Fibroblast of pulmonary artery (primary cell): ENCODE measurements around the gene ZBED1.
"Not testable (repeated sequence)": the region's sequence is repeated elsewhere in the genome, so short reads cannot be mapped to it uniquely, and the experiment has no call there.

Source experiments
- DNase-seq: peaks from one replicate; pipeline ENCODE4 v3.0.0-alpha.2; 2010; ENCODE audit warnings: low read depth
- H3K4me3 ChIP-seq: replicated peaks from 2 replicates; pipeline ENCODE4 v1.5.1; 2011; ENCODE audit warnings: low read depth, mild to moderate bottlenecking, control low read depth, low read length, moderate library complexity
- CTCF ChIP-seq: IDR thresholded peaks from 2 replicates; pipeline ENCODE4 v1.5.1; 2011; ENCODE audit warnings: mild to moderate bottlenecking, control low read depth, low read length, inconsistent platforms; ENCODE audit errors: missing control alignments

ZBED1 gene

GRCh38 chrX:2507904-2508627, 7.3 kb upstream of the ZBED1 start:
- TF ChIP-seq CTCF, result no peak
- no peak for DNase-seq
- no peak overlapping the region for H3K4me3 ChIP-seq

- H3K4me3 ChIP-seq, result no peak overlapping the region
- no peak for TF ChIP-seq CTCF
- no peak for DNase-seq
Measured at GRCh38 chrX:2507196-2507595, 6.4 kb upstream of the ZBED1 start.

GRCh38 chrX:2505341-2505740, 4.6 kb upstream of the ZBED1 start:
- not testable (repeated sequence) for H3K4me3 ChIP-seq, DNase-seq

DNA sequence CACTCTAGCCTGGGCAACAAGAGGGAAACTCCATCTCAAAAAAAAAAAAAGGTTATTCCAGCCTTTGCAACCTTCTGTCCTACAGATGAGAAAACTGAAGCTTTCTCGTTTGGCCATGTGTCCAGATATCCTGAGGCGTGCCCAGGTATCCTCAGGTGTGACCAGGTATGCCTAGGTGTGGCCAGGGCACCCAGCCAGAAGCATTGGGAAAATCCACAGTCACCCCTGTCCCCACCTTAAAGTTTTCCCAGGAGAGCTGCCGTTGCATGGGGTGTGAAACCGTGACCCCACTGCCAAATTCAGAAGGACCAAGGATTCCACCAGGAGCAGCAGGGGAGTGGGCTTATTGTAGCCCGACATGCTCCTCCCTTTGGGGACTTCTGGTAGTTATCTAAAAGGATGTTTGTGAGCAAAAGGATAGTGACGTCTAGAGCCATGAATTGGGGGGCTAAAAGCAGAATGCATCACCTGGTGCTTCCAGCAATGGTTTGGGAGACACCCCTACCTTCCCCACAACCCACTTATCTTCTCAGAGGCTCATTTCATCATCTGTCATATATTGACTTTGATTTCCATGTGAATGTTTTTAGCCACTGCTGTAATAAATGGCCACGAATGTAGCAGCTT, 4.0 kb upstream of the ZBED1 start:
- no peak for DNase-seq
- TF ChIP-seq CTCF, result no peak
- no peak overlapping the region for H3K4me3 ChIP-seq

GRCh38 chrX:2503591-2504500, 3.1 kb upstream of the ZBED1 start:
- DNase-seq, result no peak
- H3K4me3 ChIP-seq, result no peak overlapping the region
- TF ChIP-seq CTCF, result no peak

- no peak for TF ChIP-seq CTCF
- peak; percentile 45 for DNase-seq
- no peak overlapping the region for H3K4me3 ChIP-seq
Measured at GRCh38 chrX:2502668-2503519, 2.1 kb upstream of the ZBED1 start.
